Epithelial cell of esophagus (primary cell): ENCODE results near the gene OR6C2.
"Not testable (repeated sequence)": the region's sequence is repeated elsewhere in the genome, so short reads cannot be mapped to it uniquely, and the experiment has no call there.

Experiments
- DNase-seq: peaks from one replicate; pipeline ENCODE4 v3.0.0; 2010; ENCODE audit warnings: low read depth
- H3K4me3 ChIP-seq: 2 replicates; pipeline ENCODE4 v1.5.1; 2011; ENCODE audit warnings: mild to moderate bottlenecking, low read length, control low read depth
- TF ChIP-seq, protein P1 (sequence below): IDR thresholded peaks from 2 replicates; pipeline ENCODE4 v1.5.1; 2011; ENCODE audit warnings: low read depth, mild to moderate bottlenecking, low read length, control low read depth, inconsistent platforms; ENCODE audit not compliant: insufficient read depth; ENCODE audit errors: missing control alignments

OR6C2 gene

GRCh38 chr12:55416961-55417360 lies 26.9 kb upstream of the OR6C2 start:
- no peak overlapping the region for H3K4me3 ChIP-seq
- TF ChIP-seq, protein P1, sequence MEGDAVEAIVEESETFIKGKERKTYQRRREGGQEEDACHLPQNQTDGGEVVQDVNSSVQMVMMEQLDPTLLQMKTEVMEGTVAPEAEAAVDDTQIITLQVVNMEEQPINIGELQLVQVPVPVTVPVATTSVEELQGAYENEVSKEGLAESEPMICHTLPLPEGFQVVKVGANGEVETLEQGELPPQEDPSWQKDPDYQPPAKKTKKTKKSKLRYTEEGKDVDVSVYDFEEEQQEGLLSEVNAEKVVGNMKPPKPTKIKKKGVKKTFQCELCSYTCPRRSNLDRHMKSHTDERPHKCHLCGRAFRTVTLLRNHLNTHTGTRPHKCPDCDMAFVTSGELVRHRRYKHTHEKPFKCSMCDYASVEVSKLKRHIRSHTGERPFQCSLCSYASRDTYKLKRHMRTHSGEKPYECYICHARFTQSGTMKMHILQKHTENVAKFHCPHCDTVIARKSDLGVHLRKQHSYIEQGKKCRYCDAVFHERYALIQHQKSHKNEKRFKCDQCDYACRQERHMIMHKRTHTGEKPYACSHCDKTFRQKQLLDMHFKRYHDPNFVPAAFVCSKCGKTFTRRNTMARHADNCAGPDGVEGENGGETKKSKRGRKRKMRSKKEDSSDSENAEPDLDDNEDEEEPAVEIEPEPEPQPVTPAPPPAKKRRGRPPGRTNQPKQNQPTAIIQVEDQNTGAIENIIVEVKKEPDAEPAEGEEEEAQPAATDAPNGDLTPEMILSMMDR = no peak
- peak; percentile 21 for DNase-seq

DNA sequence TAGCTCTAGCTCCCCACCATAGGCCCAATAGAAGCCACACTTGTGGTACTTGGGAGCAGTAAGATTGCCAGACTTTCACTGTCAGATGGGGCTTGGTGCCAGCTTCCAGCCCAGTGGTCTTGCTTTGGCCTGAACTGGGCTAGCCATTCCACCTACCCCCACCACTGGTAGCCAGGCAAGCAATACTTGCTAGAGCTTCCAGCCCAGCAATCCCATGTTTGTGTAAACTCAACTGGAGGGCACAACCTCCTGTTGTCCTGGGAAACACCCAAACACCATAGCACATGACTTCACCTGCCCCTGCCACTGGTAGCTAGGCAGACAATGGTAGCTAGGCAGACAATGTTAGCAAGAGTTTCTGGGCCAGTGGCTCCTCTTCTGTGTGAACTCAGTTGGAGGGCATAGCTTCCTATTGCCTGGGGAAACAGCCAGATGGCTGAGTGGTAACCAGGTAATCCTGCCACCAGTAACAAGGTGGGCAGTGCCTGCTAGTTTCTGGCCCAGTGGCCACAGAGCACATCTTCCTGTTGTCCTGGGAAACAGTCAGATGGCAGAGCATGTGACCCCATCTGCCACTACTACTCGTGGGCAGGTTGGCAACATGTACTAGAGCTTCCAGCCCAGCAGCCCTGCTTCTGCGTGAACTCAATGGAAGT lies 23.4 kb upstream of the OR6C2 start:
- TF ChIP-seq, protein P1 = no peak
- no peak for DNase-seq

GRCh38 chr12:55425954-55426353 lies 17.9 kb upstream of the OR6C2 start, which contains the start of gene OR6C76:
OR6C76 (plus strand) TSS chr12:55426254; CDS start chr12:55426254, 0 bp downstream.
- TF ChIP-seq, protein P1 = no peak
- DNase-seq = no peak
- H3K4me3 ChIP-seq = no peak within 1 kb of the TSS

More for the DNA sequence above, 23.4 kb upstream of the OR6C2 start:
- H3K4me3 ChIP-seq = no peak overlapping the region

- TF ChIP-seq, protein P1 = no peak
- H3K4me3 ChIP-seq = no peak overlapping the region
- DNase-seq = no peak
Observed at GRCh38 chr12:55428331-55429243, 15.3 kb upstream of the OR6C2 start.

GRCh38 chr12:55441233-55441632 lies 2.6 kb upstream of the OR6C2 start:
- not testable (repeated sequence) for DNase-seq, H3K4me3 ChIP-seq

GRCh38 chr12:55445357-55445756 lies 1.5 kb downstream of the OR6C2 start:
- DNase-seq = no peak
- H3K4me3 ChIP-seq = no peak overlapping the region
- TF ChIP-seq, protein P1 = no peak

DNA sequence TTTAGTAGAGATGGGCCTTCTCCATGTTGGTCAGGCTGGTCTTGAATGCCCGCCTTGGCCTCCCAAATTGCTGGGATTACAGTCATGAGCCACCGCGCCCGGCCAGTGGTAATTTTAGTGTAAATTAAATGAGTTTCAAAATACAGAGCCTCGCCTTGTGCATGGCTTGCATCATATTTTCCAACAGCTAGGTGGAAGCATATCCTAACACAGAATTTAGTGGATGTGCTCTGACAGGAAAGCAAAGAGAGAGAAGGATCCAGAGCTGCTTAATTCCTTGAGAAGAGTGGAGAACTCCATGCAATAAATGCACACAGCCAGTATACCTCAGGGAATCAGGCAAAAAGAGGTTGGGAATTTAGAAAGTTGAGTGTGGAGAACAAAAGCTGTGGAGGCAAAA lies 2.5 kb downstream of the OR6C2 start:
- no peak overlapping the region for H3K4me3 ChIP-seq
- peak; percentile 1 for DNase-seq
- TF ChIP-seq, protein P1 = peak; percentile 4
